ENCODE data around the gene FLRT2. TPM values are rescaled to one million over a fixed set of nuclear protein-coding genes. Genes with fewer than 3 reads are reported as not detected.

The FLRT2 gene
- total and polyA plus RNA-seq, 2 of the 4 experiments (the other 2 are of a cell fraction), result 10.2 to 13.1 TPM

DNA sequence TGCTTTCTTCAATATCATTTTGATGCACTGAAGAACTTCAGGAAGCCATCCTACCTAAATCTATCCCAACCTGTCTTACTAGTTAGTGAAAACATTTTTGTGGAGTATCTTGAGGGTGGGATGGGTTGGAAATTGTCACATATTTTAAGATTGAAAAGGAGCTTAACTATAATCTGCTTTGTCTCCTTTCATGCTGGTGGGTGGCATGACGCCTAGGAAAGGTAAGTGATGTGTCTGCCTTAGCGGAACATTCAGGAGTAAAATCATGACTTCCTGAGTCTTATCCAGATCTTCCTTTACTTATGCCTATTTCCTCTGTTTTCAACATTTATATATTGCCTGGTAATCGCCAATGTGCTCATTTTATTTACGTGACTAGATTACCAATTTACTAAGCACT is 74.1 kb downstream of the FLRT2 start:
- H4K5ac ChIP-seq (ENCODE audit: low read depth, low read length), result no peak overlapping the region
- no peak overlapping the region for H3K27ac ChIP-seq (ENCODE audit: insufficient read depth, low read length)
- no peak overlapping the region for H3K14ac ChIP-seq (replicated peaks; ENCODE audit: low read depth, low read length)
- no peaks in the 10 kb centered on the region for H4K20me1 ChIP-seq (ENCODE audit: insufficient read depth, low read length)
- H2BK15ac ChIP-seq (ENCODE audit: low read depth, low read length), result no peak overlapping the region
- no peak overlapping the region for H2BK5ac ChIP-seq (ENCODE audit: low read depth, low read length, poor library complexity, severe bottlenecking)
- H3K4me3 ChIP-seq (ENCODE audit: insufficient read depth, low read depth, low read length), result no peak overlapping the region
- no peak overlapping the region for H2AK9ac ChIP-seq (replicated peaks; ENCODE audit: low read depth, low read length, poor library complexity)
- ATAC-seq (ENCODE audit: low read depth), result no peak
- no peak overlapping the region for H4K8ac ChIP-seq (ENCODE audit: low read depth in 2 of 2, low read length in 2 of 2)
- no peak overlapping the region for H2BK120ac ChIP-seq (ENCODE audit: low read depth, low read length)
- no peak overlapping the region for H2AK5ac ChIP-seq (ENCODE audit: low read depth, low read length)
- H3K79me1 ChIP-seq (ENCODE audit: low read depth in 1 of 2, low read length in 2 of 2), result peaks cover 0 to 4% of the 10 kb centered on the region in 2 experiments; a peak in 2 of 4 replicates
- no peak for DNase-seq
- H3K36me3 ChIP-seq (ENCODE audit: control insufficient read depth, insufficient read depth, low read length), result no peaks in the 10 kb centered on the region; the same call in 1 of the 2 replicates
- TF ChIP-seq RFX5 (IDR thresholded peaks at IDR 0.05; ENCODE audit: low read depth, low read length) (no peak), MAFK (IDR thresholded peaks at IDR 0.05; ENCODE audit: low read depth, low read length) (no peak), NFE2L2 (IDR thresholded peaks at IDR 0.05; ENCODE audit: low read depth, low read length) (no peak), MXI1 (IDR thresholded peaks at IDR 0.05; ENCODE audit: borderline replicate concordance, low read depth, low read length) (no peak), RCOR1 (IDR thresholded peaks at IDR 0.05; ENCODE audit: insufficient replicate concordance, low read length) (no peak), RAD21 (IDR thresholded peaks at IDR 0.05; ENCODE audit: low read length) (no peak), FOS (IDR thresholded peaks at IDR 0.05; ENCODE audit: low read depth, low read length) (no peak)
- intact Hi-C loops (cut with micrococcal nuclease), result no loop called here
- H3K4me1 ChIP-seq (ENCODE audit: control insufficient read depth, insufficient read depth, low read length), result peaks cover 11% of the 10 kb centered on the region
- H3K4me2 ChIP-seq (ENCODE audit: low read depth, low read length), result no peak overlapping the region
- H2AFZ ChIP-seq (replicated peaks; ENCODE audit: low read length, poor library complexity), result no peak overlapping the region
- H3K27me3 ChIP-seq (ENCODE audit: control insufficient read depth, insufficient read depth, low read length), result no peaks in the 10 kb centered on the region
- H3K9me3 ChIP-seq (ENCODE audit: control insufficient read depth, insufficient read depth, low read length), result no peaks in the 10 kb centered on the region
- peaks cover 9% of the 10 kb centered on the region for H3K9me1 ChIP-seq (ENCODE audit: insufficient read depth, low read length)
- no peak overlapping the region for H4K91ac ChIP-seq (ENCODE audit: insufficient read depth, low read depth, low read length)
- POLR2A ChIA-PET (ENCODE audit: unreplicated experiment), result no interaction called here
- dilution Hi-C loops (cut with HindIII; ENCODE audit: low sequenced_read_pairs, unreplicated experiment), result no loop called here
- no peak overlapping the region for H3K56ac ChIP-seq (ENCODE audit: extremely low read depth, insufficient read depth, low read length)
- BruUV-seq (replicated peaks), result no TSS peak
- no peak overlapping the region for H3K9ac ChIP-seq (ENCODE audit: low read depth, low read length)
- H3K4ac ChIP-seq (ENCODE audit: low read depth, low read length), result no peak overlapping the region
- WGBS, 2 experiments (ENCODE audit: extremely low coverage in 2 of 2, insufficient read length in 1 of 2), result no CpG with 5 or more reads among the region's 4 CpGs
- H2BK20ac ChIP-seq (ENCODE audit: low read depth, low read length), result no peak overlapping the region
- no peak overlapping the region for H3K18ac ChIP-seq (ENCODE audit: low read depth, low read length)
- H3K23ac ChIP-seq (ENCODE audit: low read depth, low read length), result no peak overlapping the region
- in situ Hi-C loops (cut with MboI; ENCODE audit: low sequenced_read_pairs), result no loop called here
- CTCF ChIA-PET, result no interaction called here
